AG04450 (cell line): Measurements from ENCODE around the gene ACKR2. TPM values are rescaled to one million over a fixed set of nuclear protein-coding genes. Genes with fewer than 3 reads are reported as not detected.

Experiments
- CTCF ChIA-PET: fragments of 300-600, 350-600 bp; formaldehyde crosslinking; extraction: SDS; loops from one replicate; lab custom pipeline; 2022; ENCODE audit warnings: antibody characterized with exemption, inconsistent platforms; lab: Charles Lee
- POLR2A ChIA-PET: fragments of 350-600 bp; formaldehyde crosslinking; extraction: SDS; loops from one replicate; lab custom pipeline; 2021; ENCODE audit warnings: antibody characterized with exemption, inconsistent platforms; lab: Yijun Ruan, JAX
- DNase-seq: peaks from one replicate; pipeline ENCODE4 v3.0.0-alpha.2; 2011; ENCODE audit warnings: low read depth, low spot score
- H3K27ac ChIP-seq: one replicate; pipeline ENCODE4 v1.5.1; 2012; ENCODE audit warnings: low read depth, low read length, control low read depth
- H3K27me3 ChIP-seq: one replicate; pipeline ENCODE4 v1.6.0; 2012; ENCODE audit warnings: low read length; ENCODE audit not compliant: control insufficient read depth, insufficient read depth
- H3K4me3 ChIP-seq: 2 replicates; pipeline ENCODE4 v1.5.1; 2011; ENCODE audit warnings: mild to moderate bottlenecking, low read depth, low read length, control low read depth
- H3K9me3 ChIP-seq: 2 replicates; pipeline ENCODE4 v1.5.1; 2012; ENCODE audit warnings: low read length; ENCODE audit not compliant: control insufficient read depth, insufficient read depth
- polyA plus RNA-seq: library from polyadenylated mRNA; depleted of rRNA; stranded (reverse); fragments of >200 nt; gene quantifications from 2 replicates; pipeline ENCODE4 v1.2.3, GENCODE V29; 2011
- TF ChIP-seq, protein P1 (sequence below): IDR thresholded peaks from 2 replicates; pipeline ENCODE4 v1.5.1; 2011; ENCODE audit warnings: low read depth, low read length, control low read depth, inconsistent platforms

The ACKR2 gene
- polyA plus RNA-seq, 1 experiment: 0.04 TPM

DNA sequence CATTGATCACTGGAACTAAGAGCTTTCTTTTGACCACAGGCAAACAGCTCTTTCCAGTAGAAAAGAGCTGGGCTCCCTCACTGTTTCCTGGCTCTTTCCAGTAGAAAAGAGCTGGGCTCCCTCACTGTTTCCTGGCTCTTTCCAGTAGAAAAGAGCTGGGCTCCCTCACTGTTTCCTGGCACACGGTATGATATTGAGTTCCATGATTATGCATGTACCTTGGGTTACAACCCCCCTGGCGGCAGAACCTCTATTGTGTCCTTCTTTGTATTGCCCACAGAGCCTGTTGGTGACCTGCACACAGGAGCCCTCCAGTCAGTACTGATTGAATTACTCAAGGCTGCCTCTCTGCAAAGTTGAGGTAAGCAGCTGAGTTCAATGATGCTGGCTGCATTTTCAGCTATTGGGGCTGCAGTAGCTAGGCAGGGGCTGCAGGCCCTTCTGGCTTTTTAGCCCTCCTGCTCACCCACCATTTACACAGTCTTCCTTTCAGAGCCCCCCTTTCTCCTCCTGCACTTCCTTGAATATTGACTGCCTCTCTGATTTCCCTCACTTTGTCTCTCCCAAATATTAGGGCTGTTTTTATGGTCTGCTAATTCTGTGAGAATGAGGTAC is 10.2 kb downstream of the ACKR2 start:
- ChIA-PET CTCF (interaction anchor here (0.6 to 1.3 kb wide), 2 partner anchors 20 to 266 kb away, joined by 3 read pairs; no protein-coding TSS in a partner anchor), POLR2A (no interaction called here)
- H3K4me3 ChIP-seq: no peak overlapping the region
- DNase-seq: no peak
- H3K27me3 ChIP-seq: peaks cover 25% of the 10 kb centered on the region
- no peaks in the 10 kb centered on the region for H3K9me3 ChIP-seq
- TF ChIP-seq, protein P1, sequence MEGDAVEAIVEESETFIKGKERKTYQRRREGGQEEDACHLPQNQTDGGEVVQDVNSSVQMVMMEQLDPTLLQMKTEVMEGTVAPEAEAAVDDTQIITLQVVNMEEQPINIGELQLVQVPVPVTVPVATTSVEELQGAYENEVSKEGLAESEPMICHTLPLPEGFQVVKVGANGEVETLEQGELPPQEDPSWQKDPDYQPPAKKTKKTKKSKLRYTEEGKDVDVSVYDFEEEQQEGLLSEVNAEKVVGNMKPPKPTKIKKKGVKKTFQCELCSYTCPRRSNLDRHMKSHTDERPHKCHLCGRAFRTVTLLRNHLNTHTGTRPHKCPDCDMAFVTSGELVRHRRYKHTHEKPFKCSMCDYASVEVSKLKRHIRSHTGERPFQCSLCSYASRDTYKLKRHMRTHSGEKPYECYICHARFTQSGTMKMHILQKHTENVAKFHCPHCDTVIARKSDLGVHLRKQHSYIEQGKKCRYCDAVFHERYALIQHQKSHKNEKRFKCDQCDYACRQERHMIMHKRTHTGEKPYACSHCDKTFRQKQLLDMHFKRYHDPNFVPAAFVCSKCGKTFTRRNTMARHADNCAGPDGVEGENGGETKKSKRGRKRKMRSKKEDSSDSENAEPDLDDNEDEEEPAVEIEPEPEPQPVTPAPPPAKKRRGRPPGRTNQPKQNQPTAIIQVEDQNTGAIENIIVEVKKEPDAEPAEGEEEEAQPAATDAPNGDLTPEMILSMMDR: no peak
- no peak overlapping the region for H3K27ac ChIP-seq

DNA sequence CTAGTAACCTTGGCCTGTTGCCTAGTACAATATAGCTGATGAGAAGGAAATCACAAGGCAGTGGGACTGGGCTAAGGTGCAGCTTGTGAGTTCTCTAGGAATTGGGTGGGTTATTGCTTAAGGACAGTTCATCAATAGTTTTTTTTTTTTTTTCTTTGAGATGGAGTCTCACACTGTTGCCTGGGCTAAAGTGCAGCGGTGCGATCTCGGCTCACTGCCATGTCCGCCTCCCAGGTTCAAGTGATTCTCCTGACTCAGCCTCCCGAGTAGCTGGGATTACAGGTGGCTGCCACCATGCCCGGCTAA is 11.5 kb downstream of the ACKR2 start:
- no peak for DNase-seq
- Histone ChIP-seq H3K9me3 (no peaks in the 10 kb centered on the region), H3K4me3 (no peak overlapping the region), H3K27me3 (peaks cover 17% of the 10 kb centered on the region), H3K27ac (no peak overlapping the region)
- ChIA-PET POLR2A (no interaction called here), CTCF (interaction anchor here (0.8 to 1.0 kb wide), 3 partner anchors 19 to 274 kb away, joined by 3 to 5 read pairs (median 3); no protein-coding TSS in a partner anchor)
- TF ChIP-seq, protein P1: no peak

DNA sequence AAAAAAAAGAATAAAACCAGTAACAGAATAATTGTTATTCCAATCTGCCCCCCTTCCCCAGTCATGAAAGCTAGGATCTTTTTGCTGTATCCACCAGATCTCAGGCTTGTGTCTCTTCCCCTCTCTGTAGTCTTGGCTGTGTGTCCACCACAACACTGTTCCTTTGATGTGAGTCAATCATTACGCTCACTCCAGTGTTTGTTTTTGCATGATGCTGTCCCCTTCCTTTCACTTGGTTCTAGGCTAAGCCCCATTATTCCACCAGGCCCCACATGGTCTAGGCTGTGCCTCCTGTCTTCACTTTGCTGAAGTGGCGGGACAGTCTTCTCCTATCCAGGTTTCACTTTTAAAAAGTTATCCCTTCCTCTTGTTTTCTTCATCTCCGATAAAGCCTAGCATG is 13.6 kb downstream of the ACKR2 start:
- Histone ChIP-seq H3K4me3 (no peak overlapping the region), H3K27me3 (peaks cover 8% of the 10 kb centered on the region), H3K27ac (no peak overlapping the region), H3K9me3 (no peaks in the 10 kb centered on the region)
- ChIA-PET CTCF (no interaction called here), POLR2A (no interaction called here)
- DNase-seq: no peak
- TF ChIP-seq, protein P1: no peak

DNA sequence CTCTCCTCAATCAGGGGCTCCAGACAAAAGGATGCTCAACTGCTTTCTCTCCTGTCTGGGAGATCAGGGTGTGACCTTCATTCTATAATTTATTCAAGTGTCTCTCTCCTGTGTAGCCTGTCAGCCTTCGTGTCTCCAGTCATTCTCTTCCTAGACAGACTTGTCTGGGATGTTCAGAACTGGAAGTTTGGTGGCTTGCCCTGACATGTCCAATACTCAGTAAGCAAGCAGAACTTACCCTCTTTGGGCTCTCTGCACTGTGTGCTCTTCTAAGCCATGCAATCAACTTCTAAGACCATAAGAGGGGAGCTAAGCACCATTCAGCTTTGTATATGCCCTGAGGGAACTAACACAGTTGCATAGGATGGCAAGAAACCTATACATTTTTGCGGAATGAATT is 14.1 kb downstream of the ACKR2 start:
- no peak for DNase-seq
- H3K4me3 ChIP-seq: no peak overlapping the region
- ChIA-PET POLR2A (no interaction called here), CTCF (no interaction called here)
- no peak overlapping the region for H3K27ac ChIP-seq
- TF ChIP-seq, protein P1: no peak
- peaks cover 6% of the 10 kb centered on the region for H3K27me3 ChIP-seq
- no peaks in the 10 kb centered on the region for H3K9me3 ChIP-seq

DNA sequence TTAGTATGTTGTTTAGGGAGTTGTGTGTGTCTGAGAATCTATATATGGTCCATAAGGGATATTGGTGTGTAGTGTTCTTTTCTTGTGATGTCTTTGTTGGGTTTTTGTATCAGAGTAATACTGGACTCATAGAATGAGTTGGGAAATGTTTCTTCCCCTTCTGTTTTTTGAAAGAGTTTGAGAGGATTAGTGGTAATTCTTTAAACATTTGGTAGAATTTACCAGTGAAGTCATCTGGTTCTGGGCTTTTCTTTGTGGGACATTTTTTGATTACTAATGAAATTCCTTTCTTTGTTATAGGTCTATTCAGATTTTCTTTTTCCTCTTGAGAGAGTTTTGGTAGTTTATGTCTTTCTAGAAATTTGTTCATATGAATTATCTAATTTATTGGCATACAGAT is 16.9 kb downstream of the ACKR2 start:
- CTCF ChIA-PET: interaction anchor here (0.6 to 0.7 kb wide), 2 partner anchors 174 to 747 kb away, joined by 5 to 6 read pairs; no protein-coding TSS in a partner anchor
- Histone ChIP-seq H3K27me3 (peaks cover 9% of the 10 kb centered on the region), H3K4me3 (no peak overlapping the region), H3K27ac (no peak overlapping the region), H3K9me3 (no peaks in the 10 kb centered on the region)
- no peak for DNase-seq
- TF ChIP-seq, protein P1: no peak
- POLR2A ChIA-PET: interaction anchor here (0.8 kb wide), 1 partner anchor 235 kb away, joined by 4 read pairs; the partner anchor contains the start of gene SS18L2
